Activated CD8-positive, alpha-beta memory T cell treated with anti-CD3 and anti-CD28 coated beads for 1 hour (primary cell): ENCODE data around the gene PCNT.
A peak's percentile ranks its signal among the peaks of the same experiment; 100 is the strongest.

Experiments
- DNase-seq, 2 donors: peaks; one replicate each; pipeline ENCODE4 v3.0.0-alpha.2; 2020; ENCODE audit warnings: low read depth in 1 of 2; ENCODE audit errors: extremely low read depth in 1 of 2

Gene PCNT, protein sequence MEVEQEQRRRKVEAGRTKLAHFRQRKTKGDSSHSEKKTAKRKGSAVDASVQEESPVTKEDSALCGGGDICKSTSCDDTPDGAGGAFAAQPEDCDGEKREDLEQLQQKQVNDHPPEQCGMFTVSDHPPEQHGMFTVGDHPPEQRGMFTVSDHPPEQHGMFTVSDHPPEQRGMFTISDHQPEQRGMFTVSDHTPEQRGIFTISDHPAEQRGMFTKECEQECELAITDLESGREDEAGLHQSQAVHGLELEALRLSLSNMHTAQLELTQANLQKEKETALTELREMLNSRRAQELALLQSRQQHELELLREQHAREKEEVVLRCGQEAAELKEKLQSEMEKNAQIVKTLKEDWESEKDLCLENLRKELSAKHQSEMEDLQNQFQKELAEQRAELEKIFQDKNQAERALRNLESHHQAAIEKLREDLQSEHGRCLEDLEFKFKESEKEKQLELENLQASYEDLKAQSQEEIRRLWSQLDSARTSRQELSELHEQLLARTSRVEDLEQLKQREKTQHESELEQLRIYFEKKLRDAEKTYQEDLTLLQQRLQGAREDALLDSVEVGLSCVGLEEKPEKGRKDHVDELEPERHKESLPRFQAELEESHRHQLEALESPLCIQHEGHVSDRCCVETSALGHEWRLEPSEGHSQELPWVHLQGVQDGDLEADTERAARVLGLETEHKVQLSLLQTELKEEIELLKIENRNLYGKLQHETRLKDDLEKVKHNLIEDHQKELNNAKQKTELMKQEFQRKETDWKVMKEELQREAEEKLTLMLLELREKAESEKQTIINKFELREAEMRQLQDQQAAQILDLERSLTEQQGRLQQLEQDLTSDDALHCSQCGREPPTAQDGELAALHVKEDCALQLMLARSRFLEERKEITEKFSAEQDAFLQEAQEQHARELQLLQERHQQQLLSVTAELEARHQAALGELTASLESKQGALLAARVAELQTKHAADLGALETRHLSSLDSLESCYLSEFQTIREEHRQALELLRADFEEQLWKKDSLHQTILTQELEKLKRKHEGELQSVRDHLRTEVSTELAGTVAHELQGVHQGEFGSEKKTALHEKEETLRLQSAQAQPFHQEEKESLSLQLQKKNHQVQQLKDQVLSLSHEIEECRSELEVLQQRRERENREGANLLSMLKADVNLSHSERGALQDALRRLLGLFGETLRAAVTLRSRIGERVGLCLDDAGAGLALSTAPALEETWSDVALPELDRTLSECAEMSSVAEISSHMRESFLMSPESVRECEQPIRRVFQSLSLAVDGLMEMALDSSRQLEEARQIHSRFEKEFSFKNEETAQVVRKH (N-terminal part only)

DNA sequence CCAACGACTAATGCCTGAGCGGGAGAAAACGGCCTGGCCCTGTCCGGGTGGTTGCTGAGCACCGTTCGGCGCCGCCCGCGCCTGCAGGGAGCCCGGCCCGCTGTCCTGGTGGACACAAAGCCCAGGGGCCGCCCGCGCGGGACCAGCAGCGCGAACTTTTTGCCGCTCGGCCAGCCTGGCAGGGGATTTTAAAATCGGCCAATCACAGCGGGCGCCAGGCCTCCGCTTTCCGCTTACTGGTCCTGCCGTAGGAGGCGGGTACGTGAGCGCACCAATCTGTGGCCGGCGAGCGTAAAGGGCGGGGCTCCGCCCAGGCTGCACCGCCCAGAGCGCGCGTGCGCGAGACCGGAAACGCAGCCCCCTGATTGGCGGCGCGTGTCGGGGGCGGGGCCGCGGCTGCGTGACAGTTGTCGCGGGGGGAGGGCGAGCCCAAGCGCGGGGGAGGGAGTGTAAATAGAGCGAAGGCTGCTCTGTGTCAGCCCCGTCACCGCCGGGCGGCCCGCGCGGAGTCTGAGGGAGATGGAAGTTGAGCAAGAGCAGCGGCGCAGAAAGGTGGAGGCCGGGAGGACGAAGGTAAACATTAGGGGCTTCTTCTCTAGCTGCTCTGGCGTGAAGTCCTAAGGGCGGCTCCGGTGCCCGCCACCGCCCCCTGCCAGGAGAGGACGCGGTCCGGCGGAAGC lies at the start of gene PCNT, which contains the start of gene C21orf58:
Gene PCNT (plus strand): TSS at position 447 of the 680 bp plus-strand sequence. CDS start 73 bp downstream, at position 520.
Gene C21orf58 (minus strand): TSS at position 161 of the 680 bp plus-strand sequence. CDS start 1,132 bp downstream, outside the sequence.
- DNase-seq, result peak; percentile 93 to 95

DNA sequence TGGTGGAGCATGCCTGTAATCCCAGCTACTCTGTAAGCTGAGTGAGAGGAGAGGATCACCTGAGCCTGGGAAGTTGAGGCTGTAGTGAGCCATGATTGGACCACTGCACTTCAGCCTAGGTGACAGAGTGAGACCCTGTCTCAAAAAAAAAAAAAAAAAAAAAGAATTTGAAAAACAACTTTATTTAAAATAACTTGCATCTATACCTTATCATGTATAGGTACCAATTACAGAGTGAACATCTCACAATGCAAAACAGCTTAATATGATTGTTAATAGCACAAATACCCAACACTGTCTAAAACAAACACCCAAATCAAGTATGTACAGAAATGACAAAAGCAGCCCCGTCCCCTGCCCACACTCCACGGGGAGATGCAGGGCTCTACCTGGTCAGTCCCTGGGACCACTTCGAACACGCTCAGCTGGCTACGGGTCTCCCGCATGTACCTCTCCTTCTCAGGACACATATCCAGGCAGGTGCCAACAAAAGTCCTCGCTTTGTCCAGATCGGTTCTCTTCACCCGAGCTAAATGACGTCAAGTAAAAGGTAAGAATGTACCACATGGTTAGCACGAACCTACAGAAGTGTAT lies 49.1 kb upstream of the PCNT start:
- no peak for DNase-seq

DNA sequence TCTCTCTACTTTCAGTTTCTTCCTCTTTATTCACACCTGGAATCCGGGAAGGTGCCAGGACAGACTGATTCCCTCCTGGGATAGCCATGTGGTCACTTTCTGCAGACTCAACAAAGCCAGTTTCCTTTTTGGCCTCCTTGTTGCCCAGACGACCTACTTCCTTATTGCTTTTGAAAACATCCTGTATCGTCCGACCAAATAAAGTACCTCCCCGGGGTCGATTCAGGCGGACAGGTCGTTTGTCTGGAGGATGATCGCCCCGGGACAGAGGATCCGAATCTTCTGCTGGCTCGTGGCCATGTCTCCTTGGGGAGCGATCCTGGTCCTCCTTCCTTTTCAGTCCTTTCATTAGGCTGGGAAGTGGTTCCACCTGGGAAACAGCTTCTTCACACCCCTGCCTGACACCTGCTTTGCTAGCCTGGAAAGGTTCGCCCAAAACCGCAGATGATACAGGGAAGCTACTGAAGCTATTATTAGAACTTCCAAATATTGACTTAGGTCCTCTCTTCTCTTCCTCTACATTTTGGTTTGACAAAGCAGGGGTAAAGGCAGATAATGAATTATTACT lies 39.8 kb upstream of the PCNT start:
- DNase-seq, result no peak

DNA sequence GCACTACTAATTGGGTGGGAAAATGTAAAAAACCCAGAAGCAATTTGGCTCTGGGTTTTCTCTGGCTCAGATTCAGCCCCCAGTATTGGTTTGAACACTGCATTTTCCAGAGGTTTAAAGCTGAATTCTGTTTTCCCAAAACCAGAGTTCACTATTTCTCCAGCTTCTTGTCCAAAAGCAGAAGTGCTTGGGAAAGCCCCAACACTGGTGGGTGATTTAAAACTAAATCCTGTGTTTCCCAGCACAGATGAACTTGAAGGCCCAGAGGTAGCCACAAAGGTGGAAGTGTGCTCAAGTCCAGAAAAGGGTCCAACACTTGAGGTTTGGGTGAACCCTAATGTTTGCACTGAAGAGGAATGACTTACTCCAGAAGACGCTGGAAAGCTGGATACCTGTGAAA lies 39.2 kb upstream of the PCNT start:
- no peak for DNase-seq

DNA sequence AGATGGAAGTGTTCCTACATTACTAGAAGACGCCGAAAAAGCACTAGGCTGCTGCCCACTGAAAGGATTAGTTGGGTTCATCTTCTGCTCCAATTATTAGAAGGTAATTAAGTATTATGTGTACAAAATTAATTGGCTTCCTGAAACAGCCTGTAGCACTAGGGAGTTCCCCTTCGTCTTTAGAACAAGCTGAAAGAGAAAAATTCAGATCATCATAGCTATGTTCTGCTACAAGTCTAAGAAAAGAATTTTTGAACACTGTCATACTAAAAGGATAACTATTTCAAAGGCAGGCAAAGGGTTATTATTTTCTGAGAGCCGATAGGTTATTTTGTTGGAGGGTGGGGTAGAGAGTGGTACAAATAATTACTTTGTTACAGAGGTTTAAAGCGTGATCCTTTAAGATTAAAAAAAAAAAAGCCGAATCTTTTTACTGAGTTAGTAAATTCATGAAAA lies 38.7 kb upstream of the PCNT start, which contains the start of gene MCM3AP:
Gene MCM3AP (minus strand): TSS at position 406 of the 456 bp plus-strand sequence. CDS start 325 bp downstream, at position 81.
- DNase-seq, result no peak

DNA sequence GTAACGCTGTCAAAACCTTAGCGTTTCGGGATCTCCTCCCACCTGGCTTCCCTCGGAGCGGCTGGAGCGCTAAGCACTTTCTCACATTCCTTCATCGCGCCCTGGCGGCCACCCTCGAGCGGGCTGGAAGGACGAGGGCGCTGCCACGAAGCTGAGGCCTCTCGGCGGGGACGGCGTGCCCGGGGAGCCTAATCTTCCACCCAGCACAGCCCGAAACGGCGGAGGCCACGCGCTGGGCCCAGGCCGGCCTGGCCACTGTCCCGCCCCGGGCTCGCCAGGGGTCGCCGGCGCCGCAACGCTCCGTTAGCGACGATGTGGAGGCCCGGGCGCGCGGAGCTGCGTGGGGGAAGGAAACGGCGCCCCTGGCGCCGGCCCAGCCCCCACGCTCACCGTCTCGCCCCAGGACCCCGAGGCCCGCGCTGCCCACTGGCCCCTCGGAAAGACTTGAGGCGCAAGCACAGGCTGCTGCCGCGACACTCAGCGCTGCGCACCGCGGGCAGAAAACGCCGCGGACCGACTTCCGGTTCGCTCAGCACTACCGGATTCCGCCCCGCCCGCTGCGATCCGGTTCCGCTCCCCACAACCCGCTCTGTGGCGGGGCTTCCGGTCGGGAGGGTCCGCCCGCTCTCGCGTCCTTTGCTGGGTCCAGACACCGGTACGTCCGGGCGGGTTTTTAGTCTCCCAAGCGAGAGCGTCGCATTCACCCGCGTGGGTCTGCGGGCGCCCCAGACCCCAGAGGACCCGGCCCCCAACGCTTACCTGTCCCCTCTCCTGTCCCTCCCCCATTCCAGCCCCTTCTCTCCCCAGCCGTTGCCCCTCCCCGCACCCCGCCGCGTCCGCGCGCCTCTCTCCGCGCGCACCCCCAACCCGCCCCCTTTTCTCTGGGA lies 38.0 kb upstream of the PCNT start, which contains the start of gene YBEY:
Gene YBEY (plus strand): TSS at position 582 of the 887 bp plus-strand sequence. CDS start 572 bp downstream, outside the sequence.
- peak; percentile 47 to 78 for DNase-seq

DNA sequence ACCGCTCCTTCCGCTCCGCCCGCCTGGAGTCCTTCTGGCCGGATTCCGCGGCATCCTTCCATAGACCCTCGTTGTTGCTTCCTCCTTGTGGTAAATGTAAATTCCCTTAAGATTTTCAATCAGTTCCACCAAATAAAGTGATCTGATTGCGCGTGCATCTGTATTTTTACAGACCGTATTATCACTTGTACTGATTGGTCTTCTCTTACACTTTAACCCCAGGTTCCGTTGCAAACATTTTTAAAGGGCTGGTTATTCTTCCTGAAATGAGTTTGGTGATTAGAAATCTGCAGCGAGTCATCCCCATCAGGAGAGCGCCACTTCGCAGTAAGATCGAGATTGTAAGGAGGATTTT lies 37.3 kb upstream of the PCNT start:
- no peak for DNase-seq

DNA sequence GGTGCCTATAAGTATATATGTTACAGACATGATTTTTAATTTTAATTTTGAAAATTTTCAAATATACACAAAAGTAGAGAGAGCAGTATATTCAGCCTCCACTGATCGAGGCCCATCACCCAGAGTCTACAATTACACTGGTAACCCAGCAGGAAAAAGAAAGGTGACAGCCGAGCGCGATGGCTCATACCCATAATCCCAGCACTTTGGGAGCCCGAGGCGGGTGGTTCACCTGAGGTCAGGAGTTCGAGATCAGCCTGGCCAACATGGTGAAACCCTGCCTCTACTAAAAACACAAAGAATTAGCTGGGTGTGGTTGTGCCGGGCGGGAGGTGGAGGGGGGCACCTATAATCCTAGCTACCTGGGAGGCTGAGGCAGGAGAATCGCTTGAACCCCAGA lies 36.4 kb upstream of the PCNT start:
- DNase-seq, result no peak

DNA sequence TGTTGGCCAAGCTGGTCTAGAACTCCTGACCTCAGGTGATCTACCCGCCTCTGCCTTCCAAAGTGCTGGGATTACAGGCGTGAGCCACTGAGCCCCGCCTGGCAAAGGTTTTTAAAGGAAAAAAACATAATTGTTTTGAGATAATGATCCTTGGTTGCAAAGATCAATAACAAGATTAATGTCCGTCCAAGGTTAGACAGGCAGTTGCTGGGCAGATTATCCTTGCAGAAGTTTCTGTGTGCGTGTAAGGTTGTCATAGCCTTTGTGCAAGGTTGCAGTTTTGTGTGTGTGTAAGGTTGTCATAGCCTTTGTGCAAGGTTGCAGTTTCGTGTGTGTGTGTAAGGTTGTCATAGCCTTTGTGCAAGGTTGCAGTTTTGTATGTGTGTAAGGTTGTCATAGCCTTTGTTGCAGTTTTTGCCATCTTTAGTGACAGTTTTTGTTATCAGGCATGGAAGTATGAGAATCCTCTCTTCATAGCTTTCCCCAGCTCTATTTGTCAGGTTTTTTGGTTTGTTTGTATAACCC lies 34.2 kb upstream of the PCNT start:
- DNase-seq, result no peak

DNA sequence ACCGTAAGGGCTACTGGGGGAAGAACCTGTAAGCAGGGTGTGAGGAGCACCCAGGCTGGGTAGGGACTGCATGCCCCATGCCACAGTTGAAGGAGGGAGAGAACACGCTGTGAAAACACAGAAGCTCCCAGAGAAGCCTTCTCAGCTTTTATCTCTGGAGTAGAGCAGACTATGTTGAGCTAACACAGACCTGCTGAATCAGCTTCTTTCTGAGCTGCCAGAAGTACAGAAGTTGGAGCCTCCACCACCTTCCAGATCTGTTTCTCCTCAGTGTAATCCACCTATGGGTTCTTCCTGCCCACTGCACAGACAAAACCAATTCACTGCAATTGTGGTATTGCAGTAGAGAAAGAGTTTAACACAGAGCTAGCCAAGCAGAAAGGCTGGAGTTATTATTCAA lies 32.4 kb upstream of the PCNT start:
- DNase-seq, result no peak

DNA sequence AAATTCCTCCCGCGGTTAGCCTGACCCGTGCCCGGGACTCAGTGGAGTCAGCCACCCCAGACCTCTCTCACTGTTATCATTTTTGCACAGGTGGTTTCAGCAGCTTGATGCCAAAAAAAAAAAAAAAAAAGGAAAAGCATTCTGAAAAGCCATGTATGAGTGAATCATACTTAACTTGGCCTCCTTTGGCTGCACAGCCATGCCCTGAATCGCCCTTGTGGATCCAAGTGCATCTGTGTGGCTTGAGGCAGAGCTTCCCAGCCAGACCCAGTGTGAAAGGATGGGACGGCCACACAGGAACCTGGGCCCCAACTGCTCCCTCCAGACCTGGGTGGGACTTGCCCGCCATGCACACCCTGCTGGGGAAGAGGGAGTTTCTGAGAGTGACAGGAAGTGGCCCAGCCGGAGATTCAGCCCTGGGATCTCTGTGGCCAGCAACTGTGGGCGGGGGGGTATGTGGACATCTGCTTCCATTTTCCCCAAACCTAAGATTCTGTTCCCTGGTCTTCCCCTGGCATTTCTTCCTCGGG lies 29.2 kb upstream of the PCNT start:
- no peak for DNase-seq

DNA sequence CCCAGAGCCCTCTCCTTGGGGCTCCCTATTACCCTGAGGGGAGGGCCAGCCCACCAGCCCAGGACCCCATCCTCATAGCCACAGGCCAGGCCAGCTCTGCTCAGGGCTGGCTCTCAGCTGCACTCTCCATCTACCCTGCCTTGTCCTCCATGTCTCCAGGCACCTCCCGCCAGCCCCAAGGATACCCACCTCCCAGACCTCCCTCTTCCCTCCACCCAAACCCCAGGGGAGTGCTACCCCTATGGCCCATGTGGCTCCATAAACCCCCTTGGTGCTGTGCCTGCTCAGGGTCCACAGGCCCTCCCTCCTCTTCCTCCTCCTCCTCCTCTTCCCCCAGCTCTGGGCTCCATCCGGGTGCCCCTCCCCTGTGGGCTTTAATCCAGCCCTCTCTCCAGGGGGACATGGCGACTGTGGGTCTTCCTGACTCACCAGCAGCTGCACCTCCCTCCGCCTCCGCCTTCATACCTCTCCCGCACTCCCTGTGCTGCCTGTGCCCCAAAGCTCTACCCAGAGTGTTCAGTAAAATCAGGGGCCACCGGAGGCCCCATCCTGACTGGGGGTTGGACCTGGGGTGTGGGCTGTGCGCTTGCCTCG lies 28.7 kb upstream of the PCNT start:
- no peak for DNase-seq

DNA sequence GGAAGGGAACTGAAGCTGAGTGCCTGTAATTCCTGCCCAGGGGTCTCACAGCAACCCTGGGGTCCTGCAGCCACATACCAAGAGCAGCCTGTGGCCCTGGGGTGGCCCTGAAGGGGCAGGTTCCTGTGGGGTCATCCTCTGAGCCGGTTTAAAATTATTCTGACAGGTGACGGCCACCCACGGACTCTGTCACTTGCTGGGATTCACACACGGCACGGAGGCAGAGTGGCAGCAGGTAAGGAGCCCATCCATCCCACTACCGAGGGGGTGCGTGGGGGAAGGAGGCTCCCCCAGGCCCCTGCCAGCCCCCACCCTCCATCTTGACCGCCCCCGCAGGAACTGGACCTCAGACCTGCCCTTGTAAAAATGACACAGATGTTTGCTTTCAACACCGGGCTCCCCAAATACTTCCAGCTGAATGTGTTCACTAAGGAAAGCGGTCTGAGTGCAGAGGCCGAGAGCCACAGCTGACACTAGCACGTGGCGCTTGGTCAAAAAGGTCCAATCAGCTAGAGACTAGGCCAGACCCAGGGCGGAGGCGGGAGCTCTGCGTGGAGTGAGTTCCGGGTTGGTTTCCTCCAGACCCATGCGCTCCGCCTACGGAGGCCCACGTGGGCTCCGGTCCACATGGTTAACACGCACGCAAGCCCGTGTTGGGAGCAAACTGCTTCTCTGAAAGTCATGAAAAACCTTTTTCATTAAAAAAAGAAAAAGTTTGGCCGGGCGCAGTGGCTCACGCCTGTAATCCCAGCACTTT lies 27.8 kb upstream of the PCNT start:
- peak in 1 of 2 donors; percentile 22 for DNase-seq

DNA sequence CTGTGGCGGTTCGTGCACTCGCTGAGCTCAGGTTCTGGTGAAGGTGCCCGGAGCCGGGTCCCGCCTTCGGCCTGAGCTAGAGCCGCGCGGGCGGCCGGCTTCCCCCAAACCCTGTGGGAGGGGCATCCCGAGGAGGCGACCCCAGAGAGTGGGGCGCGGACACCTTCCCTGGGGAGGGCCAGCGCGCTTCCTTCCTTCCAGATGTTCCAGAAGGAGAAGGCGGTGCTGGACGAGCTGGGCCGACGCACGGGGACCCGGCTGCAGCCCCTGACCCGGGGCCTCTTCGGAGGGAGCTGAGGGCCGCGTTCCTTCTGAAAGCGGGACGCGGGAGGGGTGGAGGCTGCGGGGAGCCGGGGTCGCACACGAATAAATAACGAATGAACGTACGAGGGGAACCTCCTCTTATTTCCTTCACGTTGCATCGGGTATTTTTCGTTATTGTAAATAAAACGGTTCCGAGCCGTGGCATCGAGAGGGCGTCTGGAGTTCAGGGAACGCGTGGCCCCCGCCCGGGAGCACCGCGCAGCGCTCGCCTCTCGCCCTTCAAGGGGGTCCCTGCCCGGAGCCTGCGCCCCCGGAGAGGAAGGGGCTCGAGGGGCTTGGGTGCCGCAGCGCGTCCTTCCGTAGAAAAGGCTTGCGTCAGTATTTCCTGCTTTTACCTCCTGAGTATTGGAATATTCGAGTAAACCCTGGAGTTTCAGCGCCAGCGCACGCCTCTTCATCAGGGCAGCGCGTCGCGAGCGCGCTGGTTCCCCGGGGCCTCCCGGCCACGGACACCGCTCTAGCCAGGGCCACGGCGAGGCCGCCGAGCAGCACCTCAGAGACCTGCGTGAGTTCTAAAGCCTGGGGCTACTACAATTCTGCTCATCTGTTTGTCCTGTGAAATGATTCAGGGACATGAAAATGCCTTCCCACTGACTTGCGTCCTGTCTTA lies 26.4 kb upstream of the PCNT start:
- DNase-seq, result no peak

DNA sequence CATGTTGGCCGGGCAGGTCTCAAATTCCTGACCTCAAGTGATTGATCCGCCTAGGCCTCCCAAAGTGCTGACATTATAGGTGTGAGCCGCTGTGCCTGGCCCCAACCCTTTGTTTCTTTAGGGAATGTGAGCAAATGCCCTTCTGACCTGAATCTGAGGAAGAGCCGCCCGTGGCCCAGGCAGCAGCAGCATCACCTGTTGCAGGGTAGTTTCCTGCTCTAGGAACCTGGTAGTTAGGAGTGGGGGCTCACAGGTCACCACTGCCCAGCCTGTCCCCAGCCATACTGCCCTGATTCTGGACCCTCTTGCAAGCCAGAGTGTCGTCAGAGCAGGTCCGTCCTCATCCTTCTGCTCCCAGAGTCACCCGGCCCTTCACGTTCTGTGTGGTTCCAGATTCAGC lies 24.8 kb upstream of the PCNT start:
- DNase-seq, result no peak

DNA sequence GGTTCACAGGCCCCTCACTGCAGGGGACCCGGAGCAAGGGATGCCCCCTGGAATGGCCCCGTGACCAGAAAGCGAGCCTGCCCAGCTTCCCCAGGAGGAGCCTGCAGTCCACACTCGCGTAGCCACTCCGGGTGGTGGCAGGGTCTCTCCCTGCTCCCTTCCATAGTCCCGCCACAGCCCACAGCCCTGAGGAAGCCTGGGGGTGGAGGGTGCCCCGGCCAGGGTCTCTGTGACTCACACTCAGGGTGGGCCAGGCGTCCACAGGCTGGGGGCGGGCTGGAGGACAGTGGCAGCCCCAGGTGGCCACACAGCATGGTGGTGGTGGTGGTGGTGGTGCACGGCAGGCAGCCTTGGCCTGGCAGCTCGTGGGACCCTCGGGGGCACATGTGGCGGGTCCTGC lies 22.2 kb upstream of the PCNT start:
- no peak for DNase-seq
